H1 (cell line): Measurements from ENCODE around the gene SLC2A11. TPM values are rescaled to one million over a fixed set of nuclear protein-coding genes. Genes with fewer than 3 reads are reported as not detected.

Source experiments
- CTCF ChIA-PET: fragments of 300-600 bp; sonication (Branson Sonifier 250); formaldehyde crosslinking; loops from one replicate; lab custom pipeline; 2021; ENCODE audit not compliant: partially characterized antibody; lab: Charles Lee
- POLR2A ChIA-PET: fragments of 300-600 bp; sonication (Branson Sonifier 250); formaldehyde crosslinking; loops from one replicate; lab custom pipeline; 2021; ENCODE audit warnings: inconsistent platforms; ENCODE audit not compliant: partially characterized antibody; lab: Charles Lee
- DNase-seq, 2 experiments: peaks; one replicate each; pipeline versions ENCODE4 v3.0.0 to v3.0.0-alpha.2; 2010 to 2022; ENCODE audit warnings: low spot score in 2 of 2, low read depth in 1 of 2, mixed read lengths in 1 of 2
- FAIRE-seq: peaks from 2 replicates; lab custom pipeline; 2011; peaks lifted over from hg19 to GRCh38; lab: Jason Lieb, UNC
- H2AFZ ChIP-seq: 2 replicates; pipeline ENCODE4 v1.8.1; 2012; ENCODE audit warnings: low read length, inconsistent platforms
- H2AK5ac ChIP-seq: 2 replicates; pipeline ENCODE4 v1.6.1; 2013; ENCODE audit warnings: low read depth, low read length
- H2BK120ac ChIP-seq: replicated peaks from 2 replicates; pipeline ENCODE3; 2013; ENCODE audit warnings: low read depth, low read length, inconsistent platforms
- H2BK12ac ChIP-seq: 2 replicates; pipeline ENCODE4 v1.6.1; 2013; ENCODE audit warnings: low read depth, low read length
- H2BK15ac ChIP-seq: 2 replicates; pipeline ENCODE4 v1.6.1; 2013; ENCODE audit warnings: low read length
- H2BK20ac ChIP-seq: 2 replicates; pipeline ENCODE4 v1.6.1; 2013; ENCODE audit warnings: low read length
- H2BK5ac ChIP-seq: 2 replicates; pipeline ENCODE4 v1.6.1; 2013; ENCODE audit warnings: low read depth, low read length
- H3K14ac ChIP-seq: 2 replicates; pipeline ENCODE4 v1.6.1; 2013; ENCODE audit warnings: inconsistent platforms; ENCODE audit not compliant: insufficient read length
- H3K18ac ChIP-seq: 2 replicates; pipeline ENCODE4 v1.6.1; 2013; ENCODE audit warnings: low read length; ENCODE audit errors: extremely low read depth
- H3K23ac ChIP-seq: 2 replicates; pipeline ENCODE4 v1.6.1; 2013; ENCODE audit warnings: inconsistent platforms; ENCODE audit not compliant: insufficient read length
- H3K23me2 ChIP-seq: 2 replicates; pipeline ENCODE4 v1.6.1; 2013; ENCODE audit warnings: low read depth, low read length
- H3K27ac ChIP-seq: 2 replicates; pipeline ENCODE4 v1.6.1; 2011; ENCODE audit warnings: low read depth, low read length, inconsistent platforms
- H3K27me3 ChIP-seq, 4 experiments: replicated peaks in 1 of 4; 1 replicate in 1 of 4; 2 replicates in 3 of 4; pipeline versions ENCODE4 v1.6.1 to v1.8.1; 2011 to 2013; ENCODE audit warnings: low read length in 3 of 4, mild to moderate bottlenecking in 3 of 4, inconsistent platforms in 2 of 4, mixed read lengths in 2 of 4, moderate library complexity in 1 of 4; ENCODE audit not compliant: control insufficient read depth in 3 of 4, insufficient read depth in 3 of 4; ENCODE audit errors: extremely low read depth in 1 of 4
- H3K36me3 ChIP-seq, 4 experiments: 2 replicates each; pipeline versions ENCODE4 v1.6.1 to v1.8.1; 2011 to 2013; ENCODE audit warnings: mild to moderate bottlenecking in 4 of 4, low read length in 3 of 4, moderate library complexity in 2 of 4, control low read depth in 1 of 4, inconsistent platforms in 1 of 4; ENCODE audit not compliant: insufficient read depth in 4 of 4, control insufficient read depth in 2 of 4
- H3K4ac ChIP-seq: replicated peaks from 2 replicates; pipeline ENCODE3; 2013; ENCODE audit warnings: low read length, low read depth, mixed read lengths, inconsistent platforms; ENCODE audit not compliant: insufficient read length
- H3K4me1 ChIP-seq, 4 experiments: replicated peaks in 1 of 4; 1 replicate in 1 of 4; 2 replicates in 3 of 4; pipeline versions ENCODE4 v1.6.1 to v1.8.1; 2011 to 2013; ENCODE audit warnings: low read length in 3 of 4, inconsistent platforms in 2 of 4, mixed read lengths in 1 of 4; ENCODE audit not compliant: insufficient read depth in 4 of 4, control insufficient read depth in 3 of 4
- H3K4me2 ChIP-seq, 2 experiments: 2 replicates each; pipeline versions ENCODE4 v1.6.1 to v1.8.1; 2011 to 2013; ENCODE audit warnings: low read depth in 2 of 2, low read length in 2 of 2, control low read depth in 1 of 2, inconsistent platforms in 1 of 2, mild to moderate bottlenecking in 1 of 2; ENCODE audit not compliant: insufficient read depth in 1 of 2
- H3K4me3 ChIP-seq, 4 experiments: fragments of 200-600, 300-600 bp in 1 of 4; sonication (generic), shearing (Covaris generic), sonication (Bioruptor Twin) in 1 of 4; 2 replicates each; pipeline versions ENCODE4 v1.5.1 to v1.8.1; 2011 to 2016; ENCODE audit warnings: low read length in 4 of 4, low read depth in 3 of 4, control low read depth in 2 of 4, inconsistent platforms in 2 of 4, mild to moderate bottlenecking in 2 of 4, mixed read lengths in 1 of 4, moderate library complexity in 1 of 4; ENCODE audit not compliant: insufficient read depth in 2 of 4; ENCODE audit errors: extremely low read depth in 1 of 4
- H3K56ac ChIP-seq: replicated peaks from 2 replicates; pipeline ENCODE3; 2013; ENCODE audit warnings: low read depth, mild to moderate bottlenecking, mixed read lengths, low read length, inconsistent platforms; ENCODE audit not compliant: insufficient read length
- H3K79me1 ChIP-seq: 2 replicates; pipeline ENCODE4 v1.6.1; 2013; ENCODE audit warnings: low read depth, low read length, control low read depth
- H3K79me2 ChIP-seq, 2 experiments: 2 replicates each; pipeline versions ENCODE4 v1.6.1 to v1.8.1; 2012 to 2013; ENCODE audit warnings: low read length in 2 of 2, mild to moderate bottlenecking in 2 of 2, inconsistent platforms in 1 of 2; ENCODE audit not compliant: insufficient read depth in 2 of 2, control insufficient read depth in 1 of 2
- H3K9ac ChIP-seq, 4 experiments: replicated peaks in 1 of 4; 1 replicate in 1 of 4; 2 replicates in 3 of 4; pipeline versions ENCODE4 v1.6.1 to v1.8.1; 2011 to 2013; ENCODE audit warnings: low read depth in 3 of 4, low read length in 3 of 4, control low read depth in 2 of 4, mild to moderate bottlenecking in 2 of 4, moderate library complexity in 2 of 4, inconsistent platforms in 1 of 4; ENCODE audit errors: extremely low read depth in 1 of 4
- H3K9me3 ChIP-seq, 2 experiments: 2 replicates each; pipeline versions ENCODE4 v1.6.1 to v1.8.1; 2012 to 2013; ENCODE audit warnings: mild to moderate bottlenecking in 2 of 2, moderate library complexity in 2 of 2, control low read depth in 1 of 2, inconsistent platforms in 1 of 2, low read depth in 1 of 2, low read length in 1 of 2, mixed read lengths in 1 of 2; ENCODE audit not compliant: insufficient read depth in 2 of 2
- H4K20me1 ChIP-seq, 2 experiments: replicated peaks in 1 of 2; 2 replicates each; pipeline versions ENCODE3 to v1.8.1; 2011 to 2013; ENCODE audit warnings: inconsistent platforms in 2 of 2, low read length in 2 of 2, mild to moderate bottlenecking in 1 of 2; ENCODE audit not compliant: insufficient read depth in 2 of 2, control insufficient read depth in 1 of 2
- H4K5ac ChIP-seq: 2 replicates; pipeline ENCODE4 v1.6.1; 2013; ENCODE audit warnings: low read length, low read depth, mixed read lengths, inconsistent platforms; ENCODE audit not compliant: insufficient read length
- H4K8ac ChIP-seq: 2 replicates; pipeline ENCODE4 v1.8.0; 2013; ENCODE audit warnings: mild to moderate bottlenecking, moderate library complexity, low read length, inconsistent platforms; ENCODE audit not compliant: insufficient read depth; ENCODE audit errors: extremely low read depth
- H4K91ac ChIP-seq: replicated peaks from 2 replicates; pipeline ENCODE3; 2013; ENCODE audit warnings: low read length, mixed read lengths, inconsistent platforms; ENCODE audit not compliant: insufficient read length
- ASH2L ChIP-seq: fragments of 200-600, 300-600 bp; sonication (generic); IDR thresholded peaks from one replicate; pipeline ENCODE4 v1.7.1; 2017; ENCODE audit warnings: low read length
- BACH1 ChIP-seq: IDR thresholded peaks from 2 replicates; pipeline ENCODE4 v1.6.1; 2012; ENCODE audit warnings: low read length, improper control_type of control experiment
- BCL11A ChIP-seq, 2 experiments: IDR thresholded peaks; one replicate each; pipeline ENCODE4 v1.6.1; 2011; ENCODE audit warnings: low read depth in 2 of 2, low read length in 2 of 2, mild to moderate bottlenecking in 2 of 2
- CREB1 ChIP-seq: IDR thresholded peaks from 2 replicates; pipeline ENCODE4 v1.6.1; 2012; ENCODE audit warnings: inconsistent platforms
- EGR1 ChIP-seq: IDR thresholded peaks from 2 replicates; pipeline ENCODE4 v1.6.1; 2011; ENCODE audit warnings: low read depth, low read length, borderline replicate concordance
- EP300 ChIP-seq, 2 experiments: IDR thresholded peaks; 1 replicate in 1 of 2; 2 replicates in 1 of 2; pipeline ENCODE4 v1.6.1; 2011 to 2012; ENCODE audit warnings: low read depth in 2 of 2, low read length in 2 of 2, mild to moderate bottlenecking in 2 of 2, borderline replicate concordance in 1 of 2, inconsistent platforms in 1 of 2, moderate library complexity in 1 of 2
- GABPA ChIP-seq: IDR thresholded peaks from 2 replicates; pipeline ENCODE4 v1.6.1; 2011; ENCODE audit warnings: mild to moderate bottlenecking, low read length, moderate library complexity, borderline replicate concordance; ENCODE audit not compliant: insufficient read depth
- JUN ChIP-seq: IDR thresholded peaks from 2 replicates; pipeline ENCODE4 v1.6.1; 2011; ENCODE audit warnings: low read depth, mild to moderate bottlenecking, improper control_type of control experiment, low read length
- KDM4A ChIP-seq: IDR thresholded peaks from one replicate; pipeline ENCODE4 v1.7.1; 2012; ENCODE audit warnings: low read depth, mild to moderate bottlenecking, moderate library complexity, low read length, inconsistent platforms; ENCODE audit not compliant: severe bottlenecking
- MAFK ChIP-seq: IDR thresholded peaks from 2 replicates; pipeline ENCODE4 v1.6.1; 2012; ENCODE audit warnings: low read depth, mild to moderate bottlenecking, improper control_type of control experiment, low read length
- POLR2A ChIP-seq, 2 experiments: IDR thresholded peaks; 1 replicate in 1 of 2; 2 replicates in 1 of 2; pipeline ENCODE4 v1.6.1; 2011; ENCODE audit warnings: low read depth in 2 of 2, low read length in 2 of 2, mild to moderate bottlenecking in 2 of 2; ENCODE audit errors: control extremely low read depth in 1 of 2
- POU5F1 ChIP-seq: IDR thresholded peaks from 2 replicates; pipeline ENCODE4 v1.6.1; 2011; ENCODE audit warnings: low read depth, mild to moderate bottlenecking, low read length, moderate library complexity
- RFX5 ChIP-seq: IDR thresholded peaks from 2 replicates; pipeline ENCODE4 v1.6.1; 2011; ENCODE audit warnings: low read depth, low read length, improper control_type of control experiment, borderline replicate concordance
- RXRA ChIP-seq: IDR thresholded peaks from 2 replicates; pipeline ENCODE4 v1.6.1; 2011; ENCODE audit warnings: low read depth, mild to moderate bottlenecking, low read length, moderate library complexity; ENCODE audit not compliant: insufficient read depth
- SIRT6 ChIP-seq: IDR thresholded peaks from one replicate; pipeline ENCODE4 v1.7.1; 2012; ENCODE audit warnings: low read length, inconsistent platforms
- WGBS, 2 experiments: shearing (Covaris generic) in 1 of 2; methylation state at CpG; one replicate each; pipeline versions ENCODE4 v1.1.6 to v1.1.7; 2013 to 2015; ENCODE audit warnings: low lambda C conversion rate in 2 of 2, mixed read lengths in 2 of 2, inconsistent platforms in 1 of 2, low coverage in 1 of 2, missing lambda C conversion rate in 1 of 2; ENCODE audit not compliant: insufficient replicate concordance in 2 of 2, insufficient coverage in 1 of 2, insufficient read length in 1 of 2; ENCODE audit errors: extremely low coverage in 1 of 2, missing lambda C conversion rate in 1 of 2; 5-methylcytosine and 5-hydroxymethylcytosine counted together
- polyA plus RNA-seq, 7 experiments: library from polyadenylated mRNA; depleted of rRNA in 3 of 7; stranded (reverse) in 5 of 7; unstranded in 2 of 7; fragments of >200 nt in 5 of 7; fragments of 200-250 nt in 2 of 7; gene quantifications; 1 replicate in 5 of 7; 2 replicates in 1 of 7; 4 replicates in 1 of 7; pipeline versions ENCODE4 v1.2.1 to v1.2.3, GENCODE V29; 2011 to 2013; ENCODE audit warnings: missing spikeins in 2 of 7, mixed read lengths in 2 of 7
- total RNA-seq: library from RNA; stranded (reverse); fragmentation: NEBNext Ultra II Directional; extraction: Animal tissue kit (Norgen Biotek cat#: 25700); gene quantifications from 2 replicates; pipeline ENCODE4 v1.2.1, GENCODE V29; 2021

Gene SLC2A11
- total and polyA plus RNA-seq, 2 of the 8 experiments (the other 6 are each of a cell fraction or from before 2014, with no cell fraction given), result 10.7 to 12.5 TPM

DNA sequence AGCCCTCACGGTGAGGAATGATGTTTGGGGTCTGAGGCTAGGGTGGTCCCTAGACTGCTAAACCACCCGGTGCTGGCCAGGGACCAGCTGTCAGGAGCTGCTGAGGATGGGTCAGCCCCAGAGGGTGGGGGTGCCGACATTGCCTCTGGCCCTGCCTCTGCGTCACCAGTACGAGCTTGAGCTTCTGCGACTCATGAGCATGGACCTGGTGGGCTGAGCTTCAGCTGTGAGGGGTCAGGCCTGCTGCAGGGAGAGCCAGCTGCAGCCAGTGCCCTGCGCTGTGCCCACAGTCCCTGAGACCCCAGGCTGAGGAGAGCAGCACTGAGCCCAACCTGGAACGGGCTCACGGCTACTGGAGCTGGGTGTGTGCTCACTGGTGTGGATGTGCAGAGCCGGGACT is 25.9 kb upstream of the SLC2A11 start:
- H4K91ac ChIP-seq, result no peak overlapping the region
- no peak overlapping the region for H3K18ac ChIP-seq
- POLR2A ChIA-PET, result interaction anchor here (0.6 to 1.3 kb wide), 3 partner anchors 18 to 63 kb away, joined by 3 read pairs; no protein-coding TSS in a partner anchor
- H3K9me3 ChIP-seq, result no peaks in the 10 kb centered on the region
- H4K20me1 ChIP-seq, result peaks cover 6 to 26% of the 10 kb centered on the region in 2 experiments
- H3K27me3 ChIP-seq, result no peaks in the 10 kb centered on the region; a peak in 1 of 7 replicates
- DNase-seq (no peak), FAIRE-seq (no peak)
- H4K8ac ChIP-seq, result no peak overlapping the region; the same call in 1 of the 2 replicates
- no peak overlapping the region for H3K4me3 ChIP-seq
- no peak overlapping the region for H3K4me2 ChIP-seq
- H2BK15ac ChIP-seq, result no peak overlapping the region
- no peak overlapping the region for H3K4ac ChIP-seq
- H3K36me3 ChIP-seq, result peaks cover 3 to 27% (median 10%) of the 10 kb centered on the region in 4 experiments; a peak in 4 of 8 replicates
- H2BK12ac ChIP-seq, result no peak overlapping the region
- H3K56ac ChIP-seq, result no peak overlapping the region
- no peak overlapping the region for H3K27ac ChIP-seq
- no peak overlapping the region for H2BK20ac ChIP-seq
- H3K23me2 ChIP-seq, result no peaks in the 10 kb centered on the region
- no peak overlapping the region for H3K23ac ChIP-seq
- peaks cover 4% of the 10 kb centered on the region; the same call in 1 of the 2 replicates for H3K79me1 ChIP-seq
- H2BK120ac ChIP-seq, result no peak overlapping the region
- WGBS, 2 experiments, result 88% methylated on average over 10 of the region's 10 CpGs; no CpG with 5 or more reads in 1 of the 2 experiments
- H2BK5ac ChIP-seq, result no peak overlapping the region
- no peak overlapping the region for H2AK5ac ChIP-seq
- CTCF ChIA-PET, result interaction anchor here (0.6 to 1.2 kb wide), 2 partner anchors 14 to 42 kb away, joined by 3 to 4 read pairs; no protein-coding TSS in a partner anchor
- no peaks in the 10 kb centered on the region for H3K4me1 ChIP-seq
- H3K9ac ChIP-seq, result no peak overlapping the region
- H3K79me2 ChIP-seq, result no peaks in the 10 kb centered on the region; a peak in 1 of 4 replicates
- H2AFZ ChIP-seq, result no peak overlapping the region
- H3K14ac ChIP-seq, result no peak overlapping the region
- no peak for TF ChIP-seq KDM4A
- TF ChIP-seq BCL11A (IDR thresholded peaks at IDR 0.05; ENCODE audit: low read depth in 2 of 2, low read length in 2 of 2), result no peak
- no peak for TF ChIP-seq JUN
- no peak for TF ChIP-seq POU5F1
- no peak for TF ChIP-seq CREB1
- TF ChIP-seq RFX5, result no peak
- TF ChIP-seq MAFK, result no peak
- TF ChIP-seq GABPA, result no peak
- TF ChIP-seq EP300 (IDR thresholded peaks at IDR 0.05; ENCODE audit: borderline replicate concordance in 1 of 2, low read depth in 2 of 2, low read length in 2 of 2), result no peak
- no peak for TF ChIP-seq BACH1
- no peak for TF ChIP-seq ASH2L
- no peak for TF ChIP-seq SIRT6
- no peak for TF ChIP-seq EGR1
- TF ChIP-seq POLR2A (IDR thresholded peaks at IDR 0.05; ENCODE audit: control extremely low read depth in 1 of 2, low read depth in 2 of 2, low read length in 2 of 2), result no peak
- TF ChIP-seq RXRA, result no peak
- H4K5ac ChIP-seq, result no peak overlapping the region
